GM12874 (cell line): ENCODE data around the gene CDK14.

Source experiments
- CTCF ChIP-seq: IDR thresholded peaks from 2 replicates; pipeline ENCODE4 v1.5.1; 2011; ENCODE audit warnings: low read depth, mild to moderate bottlenecking, control low read depth, low read length, moderate library complexity; ENCODE audit not compliant: insufficient read depth

CDK14 gene

GRCh38 chr7:90777041-90777440 is 180.9 kb downstream of the CDK14 start:
- TF ChIP-seq CTCF: no peak

GRCh38 chr7:90777465-90777864 is 181.3 kb downstream of the CDK14 start:
- no peak for TF ChIP-seq CTCF

- TF ChIP-seq CTCF: no peak
Measured at GRCh38 chr7:90777886-90778285, 181.8 kb downstream of the CDK14 start.

- no peak for TF ChIP-seq CTCF
Measured at GRCh38 chr7:90788052-90788451, 191.9 kb downstream of the CDK14 start.

- no peak for TF ChIP-seq CTCF
Measured at GRCh38 chr7:90789736-90790306, 193.7 kb downstream of the CDK14 start.

- TF ChIP-seq CTCF: no peak
Measured at GRCh38 chr7:90791596-90791995, 195.5 kb downstream of the CDK14 start.

GRCh38 chr7:90792301-90792700 is 196.2 kb downstream of the CDK14 start:
- TF ChIP-seq CTCF: no peak

- TF ChIP-seq CTCF: no peak
Measured at GRCh38 chr7:90797596-90797995, 201.5 kb downstream of the CDK14 start.
